Chondrocyte (in vitro differentiated cells): ENCODE data around the gene C6orf15. TPM values are rescaled to one million over a fixed set of nuclear protein-coding genes. Genes with fewer than 3 reads are reported as not detected.

Experiments
- DNase-seq: peaks from one replicate; pipeline ENCODE4 v3.0.0; 2021; ENCODE audit warnings: mixed read lengths, low spot score
- H3K27ac Mint-ChIP-seq: one replicate; pipeline ENCODE4 v1.8.0; 2021; ENCODE audit warnings: mild to moderate bottlenecking, moderate library complexity, mixed read lengths; ENCODE audit not compliant: unreplicated experiment
- H3K27me3 Mint-ChIP-seq: 2 replicates; pipeline ENCODE4 v1.8.0; 2021; ENCODE audit warnings: low read depth, mixed read lengths
- H3K36me3 Mint-ChIP-seq: 2 replicates; pipeline ENCODE4 v1.8.0; 2021; ENCODE audit warnings: low read depth, mixed read lengths
- H3K4me1 Mint-ChIP-seq: 2 replicates; pipeline ENCODE4 v1.8.0; 2021; ENCODE audit warnings: low read depth, mild to moderate bottlenecking, mixed read lengths
- H3K4me3 Mint-ChIP-seq: one replicate; pipeline ENCODE4 v1.8.0; 2021; ENCODE audit warnings: mild to moderate bottlenecking, moderate library complexity, mixed read lengths; ENCODE audit not compliant: unreplicated experiment
- H3K9me3 Mint-ChIP-seq: 2 replicates; pipeline ENCODE4 v1.8.0; 2021; ENCODE audit warnings: low read depth, mixed read lengths
- total RNA-seq: library from RNA; stranded (reverse); gene quantifications from 3 replicates; pipeline ENCODE4 v1.2.1, GENCODE V29; 2021
- TF ChIP-seq, protein P1 (sequence below): fragments of 200-600 bp; sonication (generic); IDR thresholded peaks from 2 replicates; pipeline ENCODE4 v1.5.0; 2021; ENCODE audit warnings: antibody characterized with exemption, mild to moderate bottlenecking, moderate library complexity

C6orf15 gene
- total RNA-seq, 1 donor from 2014 or later = 0.37 TPM

DNA sequence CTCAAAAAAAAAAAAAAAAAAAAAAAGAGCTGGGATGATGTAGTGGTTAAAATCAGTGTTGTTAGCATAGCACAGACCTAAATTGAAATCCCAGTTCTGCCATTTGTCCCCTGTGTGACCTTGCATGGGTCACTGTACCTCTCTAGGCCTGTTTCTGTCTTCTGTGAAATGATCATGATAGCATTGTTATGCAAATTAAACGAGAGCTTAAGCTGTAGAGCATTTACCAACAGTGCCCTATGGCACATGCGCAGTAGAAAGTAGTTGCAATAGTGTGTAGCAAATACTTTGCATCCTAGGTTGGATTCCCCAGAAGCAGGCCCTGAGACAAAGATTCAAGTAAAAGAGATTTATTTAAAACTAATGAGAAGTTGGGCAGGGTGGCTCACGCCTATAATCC, 19.2 kb upstream of the C6orf15 start:
- no peak for DNase-seq
- Mint-ChIP-seq H3K27me3 (peaks cover 8% of the 10 kb centered on the region), H3K27ac (no peak overlapping the region), H3K4me3 (no peak overlapping the region), H3K9me3 (no peaks in the 10 kb centered on the region), H3K36me3 (no peaks in the 10 kb centered on the region), H3K4me1 (peaks cover 7% of the 10 kb centered on the region)
- TF ChIP-seq, protein P1, sequence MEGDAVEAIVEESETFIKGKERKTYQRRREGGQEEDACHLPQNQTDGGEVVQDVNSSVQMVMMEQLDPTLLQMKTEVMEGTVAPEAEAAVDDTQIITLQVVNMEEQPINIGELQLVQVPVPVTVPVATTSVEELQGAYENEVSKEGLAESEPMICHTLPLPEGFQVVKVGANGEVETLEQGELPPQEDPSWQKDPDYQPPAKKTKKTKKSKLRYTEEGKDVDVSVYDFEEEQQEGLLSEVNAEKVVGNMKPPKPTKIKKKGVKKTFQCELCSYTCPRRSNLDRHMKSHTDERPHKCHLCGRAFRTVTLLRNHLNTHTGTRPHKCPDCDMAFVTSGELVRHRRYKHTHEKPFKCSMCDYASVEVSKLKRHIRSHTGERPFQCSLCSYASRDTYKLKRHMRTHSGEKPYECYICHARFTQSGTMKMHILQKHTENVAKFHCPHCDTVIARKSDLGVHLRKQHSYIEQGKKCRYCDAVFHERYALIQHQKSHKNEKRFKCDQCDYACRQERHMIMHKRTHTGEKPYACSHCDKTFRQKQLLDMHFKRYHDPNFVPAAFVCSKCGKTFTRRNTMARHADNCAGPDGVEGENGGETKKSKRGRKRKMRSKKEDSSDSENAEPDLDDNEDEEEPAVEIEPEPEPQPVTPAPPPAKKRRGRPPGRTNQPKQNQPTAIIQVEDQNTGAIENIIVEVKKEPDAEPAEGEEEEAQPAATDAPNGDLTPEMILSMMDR = no peak

DNA sequence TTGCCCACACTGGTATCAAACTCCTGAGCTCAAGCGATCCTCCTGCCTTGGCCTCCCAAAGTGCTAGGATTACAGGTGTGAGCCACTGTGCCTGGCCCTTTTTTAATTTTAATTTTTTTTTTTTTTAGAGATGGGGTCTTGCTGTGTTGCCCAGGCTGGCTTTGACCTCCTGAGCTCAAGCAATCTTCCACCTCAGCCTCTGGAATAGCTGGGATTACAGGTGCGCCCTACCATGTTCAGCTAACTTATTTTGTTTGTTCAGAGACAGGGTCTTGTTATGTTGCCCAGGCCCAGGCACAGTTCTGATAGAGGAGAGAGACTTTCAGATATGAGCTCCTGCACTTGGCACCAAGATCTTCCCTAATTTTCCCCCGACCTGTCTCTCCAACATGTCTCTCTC, 18.4 kb upstream of the C6orf15 start:
- peaks cover 8% of the 10 kb centered on the region for H3K27me3 Mint-ChIP-seq
- TF ChIP-seq, protein P1 = no peak
- no peaks in the 10 kb centered on the region for H3K36me3 Mint-ChIP-seq
- DNase-seq = no peak
- no peak overlapping the region for H3K4me3 Mint-ChIP-seq
- no peak overlapping the region for H3K27ac Mint-ChIP-seq
- H3K4me1 Mint-ChIP-seq = peaks cover 15% of the 10 kb centered on the region
- H3K9me3 Mint-ChIP-seq = no peaks in the 10 kb centered on the region

DNA sequence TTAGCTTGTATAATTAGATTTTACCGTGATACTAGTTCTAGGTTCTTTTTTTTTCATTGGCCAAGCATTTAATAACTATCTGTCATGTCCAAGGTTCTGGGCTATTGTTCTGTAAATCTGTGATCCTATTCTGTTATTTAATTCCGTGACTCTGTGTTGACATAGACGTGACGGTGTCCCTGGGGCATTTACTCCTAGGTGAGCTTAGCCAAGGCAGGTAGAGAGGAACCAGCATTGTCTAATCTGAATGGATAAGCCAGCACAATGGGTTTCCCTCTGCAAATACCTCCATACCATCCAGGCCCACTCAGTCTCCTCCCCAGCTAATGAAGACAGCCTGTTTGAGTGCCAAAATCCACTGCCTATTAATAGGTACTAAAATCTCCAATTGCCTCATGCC, 16.8 kb upstream of the C6orf15 start:
- no peak overlapping the region for H3K27ac Mint-ChIP-seq
- no peaks in the 10 kb centered on the region for H3K9me3 Mint-ChIP-seq
- peaks cover 8% of the 10 kb centered on the region for H3K27me3 Mint-ChIP-seq
- no peak overlapping the region for H3K4me3 Mint-ChIP-seq
- TF ChIP-seq, protein P1 = no peak
- no peaks in the 10 kb centered on the region for H3K36me3 Mint-ChIP-seq
- no peak for DNase-seq
- H3K4me1 Mint-ChIP-seq = peaks cover 27% of the 10 kb centered on the region

DNA sequence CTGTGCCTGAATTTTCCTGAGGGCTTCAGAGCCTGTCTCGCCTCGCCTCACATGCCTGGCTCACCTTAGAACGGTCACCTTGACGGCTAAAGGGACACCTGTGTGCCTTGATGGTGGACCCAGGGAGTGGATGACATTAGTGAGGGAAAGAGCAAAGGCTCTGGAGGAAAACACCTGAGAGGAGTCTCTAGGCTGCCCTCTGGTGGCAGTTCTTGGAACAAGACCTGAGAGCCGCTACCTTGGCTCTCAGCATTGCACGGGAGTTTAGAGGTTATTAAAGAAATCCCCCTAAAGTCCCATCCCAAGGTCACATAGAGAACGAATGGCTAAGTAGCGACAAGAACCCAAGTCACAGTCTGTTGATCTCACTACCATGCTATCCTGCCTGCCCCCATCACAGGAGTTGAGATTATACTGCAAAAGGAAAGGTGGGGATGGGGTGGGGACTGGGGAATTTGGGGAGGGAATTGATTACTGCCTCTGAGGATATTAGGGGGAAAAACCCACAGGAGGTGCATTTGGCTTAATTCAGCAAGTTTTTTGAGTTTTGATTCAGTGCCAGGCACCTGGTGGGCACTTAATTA, 15.8 kb upstream of the C6orf15 start:
- Mint-ChIP-seq H3K27me3 (peaks cover 8% of the 10 kb centered on the region), H3K9me3 (no peaks in the 10 kb centered on the region), H3K4me1 (peaks cover 37% of the 10 kb centered on the region), H3K27ac (no peak overlapping the region), H3K36me3 (no peaks in the 10 kb centered on the region), H3K4me3 (no peak overlapping the region)
- no peak for DNase-seq
- TF ChIP-seq, protein P1 = peak; percentile 92

DNA sequence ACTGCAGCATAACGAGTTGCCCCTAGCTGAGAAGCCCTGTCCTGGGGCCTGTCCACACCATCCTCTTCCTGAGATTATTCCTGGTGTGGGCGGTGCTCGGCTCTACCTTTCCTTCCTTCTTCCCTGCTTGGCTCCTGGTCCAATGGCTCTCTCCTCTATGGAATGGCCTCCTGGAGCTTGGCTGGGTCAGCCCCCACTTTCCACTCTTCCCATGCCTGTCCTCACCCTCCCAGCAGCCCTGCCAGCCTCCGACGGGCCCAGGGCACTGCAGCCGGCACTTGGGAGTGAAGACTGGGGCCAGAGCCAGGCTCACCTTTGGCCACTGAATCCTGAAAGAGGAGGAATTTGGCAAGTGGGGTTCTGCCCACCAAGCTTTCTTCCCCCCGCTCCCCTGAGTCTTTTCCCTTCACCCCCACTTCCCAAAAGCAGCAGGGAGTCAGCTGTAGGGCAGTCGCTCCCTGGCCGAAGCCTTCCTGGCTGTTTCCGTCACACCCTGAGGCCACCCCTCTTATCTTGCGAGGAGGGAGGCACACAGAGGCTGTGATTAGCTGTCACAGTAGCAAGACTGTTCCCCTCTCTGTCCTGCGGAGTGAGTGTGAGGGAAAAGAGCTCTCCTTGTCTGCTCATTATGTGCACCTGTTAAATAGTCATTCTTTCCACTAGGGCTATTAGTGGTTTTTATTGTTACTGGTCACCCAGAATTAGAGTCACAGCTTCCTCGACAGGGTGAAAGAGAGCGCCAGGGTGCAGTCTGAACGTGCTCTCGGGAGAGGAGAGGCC, 14.2 kb upstream of the C6orf15 start:
- Mint-ChIP-seq H3K27ac (peak overlapping the region; percentile 59), H3K9me3 (no peaks in the 10 kb centered on the region), H3K27me3 (peaks cover 8% of the 10 kb centered on the region), H3K4me3 (no peak overlapping the region), H3K36me3 (no peaks in the 10 kb centered on the region), H3K4me1 (peaks cover 53% of the 10 kb centered on the region)
- DNase-seq = no peak
- TF ChIP-seq, protein P1 = peak; percentile 12
